Testis (tissue), 3 donors: ENCODE measurements around the gene USP17L15. TPM values are rescaled to one million over a fixed set of nuclear protein-coding genes. Genes with fewer than 3 reads are reported as not detected.
A peak's percentile ranks its signal among the peaks of the same experiment; 100 is the strongest.
"Not testable (repeated sequence)": the region's sequence is repeated elsewhere in the genome, so short reads cannot be mapped to it uniquely, and the experiment has no call there.

Experiments used
- DNase-seq: peaks from one replicate; pipeline ENCODE4 v3.0.0-alpha.2; 2019
- H3K27ac ChIP-seq, 2 donors: fragments of 200-600 bp; sonication (generic); one replicate each; pipeline ENCODE4 v1.5.1; 2019
- H3K27me3 ChIP-seq: fragments of 200-600 bp; sonication (generic); one replicate; pipeline ENCODE4 v1.5.1; 2019
- H3K36me3 ChIP-seq: fragments of 200-600 bp; sonication (generic); one replicate; pipeline ENCODE4 v1.5.1; 2017; ENCODE audit warnings: low read depth; ENCODE audit errors: missing control alignments
- H3K4me1 ChIP-seq: fragments of 200-600 bp; sonication (generic); one replicate; pipeline ENCODE4 v1.5.1; 2019
- H3K4me3 ChIP-seq, 2 donors: fragments of 200-600 bp; sonication (generic); one replicate each; pipeline ENCODE4 v1.5.1; 2017 to 2019
- H3K9me3 ChIP-seq: fragments of 200-600 bp; sonication (generic); one replicate; pipeline ENCODE4 v1.5.1; 2017
- WGBS, 2 donors: methylation state at CpG; one replicate each; pipeline ENCODE4 v1.1.5; 2018; 5-methylcytosine and 5-hydroxymethylcytosine counted together
- intact Hi-C: fragments of 100-400 bp; cut with DNase I; formaldehyde crosslinking; loops from one replicate; pipeline ENCODE4 v1.15.1; 2023; ENCODE audit warnings: low total_unique reads
- polyA plus RNA-seq: library from polyadenylated mRNA; stranded (reverse); fragments of 350-450 nt; fragmentation: Illumina TruSeq; extraction: RNeasy Lipid Tissue Mini Kit (QIAGEN cat#74804); gene quantifications from one replicate; pipeline ENCODE4 v1.2.3, GENCODE V29; 2014; ENCODE audit warnings: low read depth, low replicate concordance; ENCODE audit not compliant: insufficient read depth
- total RNA-seq, 2 donors: library from RNA; depleted of rRNA; stranded (reverse); fragments of >200 nt; gene quantifications; one replicate each; pipeline ENCODE4 v1.2.3, GENCODE V29; 2016

The USP17L15 gene
- total and polyA plus RNA-seq, 3 donors from 2014 or later = not detected

GRCh38 chr4:9257824-9258223, 23.6 kb downstream of the USP17L15 start, which contains the start of gene USP17L20:
TSS of gene USP17L20 (plus strand) at chr4:9258124. CDS start at chr4:9258124, 0 bp downstream.
- H3K36me3 ChIP-seq, H3K4me1 ChIP-seq, DNase-seq, H3K4me3 ChIP-seq, H3K27ac ChIP-seq, H3K9me3 ChIP-seq, intact Hi-C loops, H3K27me3 ChIP-seq: not testable (repeated sequence)
- no CpG with 5 or more reads among the region's 15 CpGs for WGBS, 2 donors

DNA sequence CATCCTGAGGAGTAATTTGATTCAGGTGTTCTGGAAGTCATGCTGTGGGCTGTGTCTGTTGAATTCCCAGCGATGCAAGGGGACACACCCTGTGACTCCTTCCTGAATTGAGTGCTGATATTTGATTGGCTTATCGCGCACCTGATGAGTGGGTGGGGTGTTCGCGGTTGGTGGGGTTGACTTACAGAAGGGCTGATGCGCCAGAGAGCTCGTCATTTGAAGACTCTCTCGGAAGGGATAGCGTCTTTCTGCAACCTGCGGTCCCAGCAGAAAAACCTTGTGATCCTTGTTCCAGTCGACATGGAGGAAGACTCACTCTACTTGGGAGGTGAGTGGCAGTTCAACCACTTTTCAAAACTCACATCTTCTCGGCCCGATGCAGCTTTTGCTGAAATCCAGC, 28.4 kb downstream of the USP17L15 start, which contains the start of gene USP17L21:
Gene USP17L21, plus strand, starts transcription at position 301 of the 400 bp plus-strand sequence. Its CDS starts 0 bp downstream, at position 301.
- H3K9me3 ChIP-seq, H3K4me1 ChIP-seq, H3K4me3 ChIP-seq, H3K36me3 ChIP-seq, intact Hi-C loops, H3K27ac ChIP-seq, H3K27me3 ChIP-seq, DNase-seq: not testable (repeated sequence)
- WGBS, 2 donors = no CpG with 5 or more reads among the region's 13 CpGs

DNA sequence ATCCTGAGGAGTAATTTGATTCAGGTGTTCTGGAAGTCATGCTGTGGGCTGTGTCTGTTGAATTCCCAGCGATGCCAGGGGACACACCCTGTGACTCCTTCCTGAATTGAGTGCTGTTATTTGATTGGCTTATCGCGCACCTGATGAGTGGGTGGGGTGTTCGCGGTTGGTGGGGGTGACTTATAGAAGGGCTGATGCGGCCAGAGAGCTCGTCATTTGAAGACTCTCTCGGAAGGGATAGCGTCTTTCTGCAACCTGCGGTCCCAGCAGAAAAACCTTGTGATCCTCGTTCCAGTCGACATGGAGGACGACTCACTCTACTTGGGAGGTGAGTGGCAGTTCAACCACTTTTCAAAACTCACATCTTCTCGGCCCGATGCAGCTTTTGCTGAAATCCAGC, 33.1 kb downstream of the USP17L15 start, which contains the start of gene USP17L22:
Gene USP17L22, plus strand, starts transcription at position 301 of the 400 bp plus-strand sequence. Its CDS starts 0 bp downstream, at position 301.
- DNase-seq, H3K36me3 ChIP-seq, H3K4me3 ChIP-seq, intact Hi-C loops, H3K9me3 ChIP-seq, H3K27ac ChIP-seq, H3K27me3 ChIP-seq, H3K4me1 ChIP-seq: not testable (repeated sequence)
- WGBS, 2 donors = no CpG with 5 or more reads among the region's 15 CpGs

GRCh38 chr4:9271719-9272118, 37.5 kb downstream of the USP17L15 start:
- intact Hi-C loops, H3K4me1 ChIP-seq, H3K9me3 ChIP-seq, H3K4me3 ChIP-seq, H3K27me3 ChIP-seq, H3K27ac ChIP-seq, H3K36me3 ChIP-seq: not testable (repeated sequence)
- WGBS, 2 donors = 69 to 78% methylated on average over 8 of the region's 10 CpGs
- peak; percentile 52 for DNase-seq

Other genes starting within 250 kb of the USP17L15 start
- gene FAM90A26, start 64.0 kb upstream of the USP17L15 start, total RNA-seq = not detected
- gene FAM90A26, start 64.0 kb upstream of the USP17L15 start, polyA plus RNA-seq = not detected
- gene USP17L10, start 23.7 kb upstream of the USP17L15 start, total RNA-seq = not detected
- not detected for gene USP17L10, start 23.7 kb upstream of the USP17L15 start, polyA plus RNA-seq
- not detected for gene USP17L11, start 19.0 kb upstream of the USP17L15 start, total RNA-seq
- gene USP17L11, start 19.0 kb upstream of the USP17L15 start, polyA plus RNA-seq = not detected
- not detected for gene USP17L12, start 14.2 kb upstream of the USP17L15 start, total RNA-seq
- gene USP17L12, start 14.2 kb upstream of the USP17L15 start, polyA plus RNA-seq = not detected
- gene USP17L13, start 9.5 kb upstream of the USP17L15 start, total RNA-seq = not detected
- gene USP17L13, start 9.5 kb upstream of the USP17L15 start, polyA plus RNA-seq = not detected
- not detected for gene USP17L17, start 9.5 kb downstream of the USP17L15 start, total RNA-seq
- gene USP17L17, start 9.5 kb downstream of the USP17L15 start, polyA plus RNA-seq = not detected
- not detected for gene USP17L18, start 14.2 kb downstream of the USP17L15 start, total RNA-seq
- gene USP17L18, start 14.2 kb downstream of the USP17L15 start, polyA plus RNA-seq = not detected
- gene USP17L19, start 19.0 kb downstream of the USP17L15 start, total RNA-seq = not detected
- not detected for gene USP17L19, start 19.0 kb downstream of the USP17L15 start, polyA plus RNA-seq
- not detected for gene USP17L20, start 23.7 kb downstream of the USP17L15 start, total RNA-seq
- gene USP17L20, start 23.7 kb downstream of the USP17L15 start, polyA plus RNA-seq = not detected
- gene USP17L21, start 28.5 kb downstream of the USP17L15 start, total RNA-seq = not detected
- not detected for gene USP17L21, start 28.5 kb downstream of the USP17L15 start, polyA plus RNA-seq
- gene USP17L22, start 33.2 kb downstream of the USP17L15 start, total RNA-seq = not detected
- gene USP17L22, start 33.2 kb downstream of the USP17L15 start, polyA plus RNA-seq = not detected
- gene USP17L24, start 90.8 kb downstream of the USP17L15 start, total RNA-seq = not detected
- gene USP17L24, start 90.8 kb downstream of the USP17L15 start, polyA plus RNA-seq = not detected
- not detected for gene USP17L25, start 95.5 kb downstream of the USP17L15 start, total RNA-seq
- gene USP17L25, start 95.5 kb downstream of the USP17L15 start, polyA plus RNA-seq = not detected
- gene USP17L26, start 100.3 kb downstream of the USP17L15 start, total RNA-seq = not detected
- gene USP17L26, start 100.3 kb downstream of the USP17L15 start, polyA plus RNA-seq = not detected
- not detected for gene USP17L5, start 105.0 kb downstream of the USP17L15 start, total RNA-seq
- gene USP17L5, start 105.0 kb downstream of the USP17L15 start, polyA plus RNA-seq = not detected
- not detected for gene USP17L27, start 109.8 kb downstream of the USP17L15 start, total RNA-seq
- gene USP17L27, start 109.8 kb downstream of the USP17L15 start, polyA plus RNA-seq = not detected
- not detected for gene USP17L28, start 114.5 kb downstream of the USP17L15 start, total RNA-seq
- gene USP17L28, start 114.5 kb downstream of the USP17L15 start, polyA plus RNA-seq = not detected
- gene USP17L29, start 119.3 kb downstream of the USP17L15 start, total RNA-seq = not detected
- gene USP17L29, start 119.3 kb downstream of the USP17L15 start, polyA plus RNA-seq = not detected
- gene USP17L30, start 128.7 kb downstream of the USP17L15 start, total RNA-seq = not detected
- gene USP17L30, start 128.7 kb downstream of the USP17L15 start, polyA plus RNA-seq = not detected
- not detected for gene DEFB131A, start 210.0 kb downstream of the USP17L15 start, total RNA-seq
- not detected for gene DEFB131A, start 210.0 kb downstream of the USP17L15 start, polyA plus RNA-seq